Neuronal stem cell (in vitro differentiated cells): ENCODE data around the gene TSHZ2.
"Not testable (repeated sequence)": the region's sequence is repeated elsewhere in the genome, so short reads cannot be mapped to it uniquely, and the experiment has no call there.

Experiments used
- DNase-seq: peaks from one replicate; pipeline ENCODE4 v3.0.0-alpha.2; 2013; ENCODE audit warnings: low spot score
- H2AFZ ChIP-seq: one replicate; pipeline ENCODE4 v1.6.1; 2013; ENCODE audit warnings: mild to moderate bottlenecking, low read length, inconsistent platforms
- H2AK5ac ChIP-seq: 2 replicates; pipeline ENCODE4 v1.6.1; 2013; ENCODE audit warnings: low read depth, mild to moderate bottlenecking, inconsistent platforms, low read length, moderate library complexity, mixed read lengths
- H2BK120ac ChIP-seq: 2 replicates; pipeline ENCODE4 v1.6.1; 2013; ENCODE audit warnings: low read depth, mild to moderate bottlenecking, inconsistent platforms, low read length, moderate library complexity, mixed read lengths
- H2BK12ac ChIP-seq: one replicate; pipeline ENCODE4 v1.6.1; 2013; ENCODE audit warnings: low read length, inconsistent platforms
- H2BK15ac ChIP-seq: 2 replicates; pipeline ENCODE4 v1.6.1; 2013; ENCODE audit warnings: mild to moderate bottlenecking, low read length, inconsistent platforms, mixed read lengths
- H2BK5ac ChIP-seq: one replicate; pipeline ENCODE4 v1.6.1; 2013; ENCODE audit warnings: inconsistent platforms, mild to moderate bottlenecking, low read length, moderate library complexity
- H3K14ac ChIP-seq: one replicate; pipeline ENCODE4 v1.6.1; 2013; ENCODE audit warnings: low read length, inconsistent platforms
- H3K18ac ChIP-seq: 2 replicates; pipeline ENCODE4 v1.6.1; 2013; ENCODE audit warnings: low read length, inconsistent platforms
- H3K23ac ChIP-seq: 2 replicates; pipeline ENCODE4 v1.6.1; 2013; ENCODE audit warnings: low read depth, mild to moderate bottlenecking, mixed read lengths, low read length, inconsistent platforms; ENCODE audit not compliant: poor library complexity
- H3K27ac ChIP-seq: replicated peaks from 3 replicates; pipeline ENCODE4 v1.5.1; 2013; ENCODE audit warnings: low read length, inconsistent platforms
- H3K27me3 ChIP-seq, 3 experiments: 2 replicates each; pipeline ENCODE4 v1.6.1; 2013; ENCODE audit warnings: low read length in 3 of 3, mild to moderate bottlenecking in 2 of 3, inconsistent platforms in 1 of 3, low read depth in 1 of 3, mixed read lengths in 1 of 3, moderate library complexity in 1 of 3; ENCODE audit not compliant: control insufficient read depth in 3 of 3, insufficient read depth in 3 of 3
- H3K36me3 ChIP-seq, 2 donors: replicated peaks in 1 of 2; 2 replicates each; pipeline ENCODE4 v1.6.1; 2013; ENCODE audit warnings: low read length in 2 of 2; ENCODE audit not compliant: control insufficient read depth in 2 of 2, insufficient read depth in 2 of 2
- H3K4ac ChIP-seq: 2 replicates; pipeline ENCODE4 v1.6.1; 2013; ENCODE audit warnings: inconsistent platforms, mild to moderate bottlenecking, low read length, moderate library complexity
- H3K4me1 ChIP-seq, 2 donors: 1 replicate in 1 of 2; 2 replicates in 1 of 2; pipeline ENCODE4 v1.6.1; 2013; ENCODE audit warnings: low read length in 2 of 2, low read depth in 1 of 2; ENCODE audit not compliant: control insufficient read depth in 2 of 2, insufficient read depth in 1 of 2
- H3K4me2 ChIP-seq: one replicate; pipeline ENCODE4 v1.6.1; 2013; ENCODE audit warnings: mild to moderate bottlenecking, low read length, inconsistent platforms; ENCODE audit not compliant: insufficient read depth, poor library complexity, severe bottlenecking
- H3K4me3 ChIP-seq, 2 donors: 2 replicates each; pipeline ENCODE4 v1.5.1; 2013; ENCODE audit warnings: low read length in 2 of 2, mild to moderate bottlenecking in 2 of 2, inconsistent platforms in 1 of 2, moderate library complexity in 1 of 2
- H3K79me1 ChIP-seq: one replicate; pipeline ENCODE4 v1.6.1; 2013; ENCODE audit warnings: low read depth, mild to moderate bottlenecking, inconsistent platforms, low read length, moderate library complexity
- H3K9ac ChIP-seq: one replicate; pipeline ENCODE4 v1.6.1; 2013; ENCODE audit warnings: mild to moderate bottlenecking, low read depth, low read length, inconsistent platforms; ENCODE audit not compliant: poor library complexity
- H3K9me3 ChIP-seq, 2 donors: replicated peaks in 1 of 2; 2 replicates each; pipeline versions ENCODE3 to v1.6.1; 2013; ENCODE audit warnings: low read length in 2 of 2, mild to moderate bottlenecking in 2 of 2, inconsistent platforms in 1 of 2, low read depth in 1 of 2, mixed read lengths in 1 of 2, moderate library complexity in 1 of 2; ENCODE audit not compliant: control insufficient read depth in 2 of 2, insufficient read depth in 1 of 2
- H4K8ac ChIP-seq: one replicate; pipeline ENCODE4 v1.6.1; 2013; ENCODE audit warnings: low read depth, mild to moderate bottlenecking, inconsistent platforms, low read length, moderate library complexity
- H4K91ac ChIP-seq: one replicate; pipeline ENCODE4 v1.6.1; 2013; ENCODE audit warnings: low read length, low read depth, mild to moderate bottlenecking, inconsistent platforms; ENCODE audit not compliant: poor library complexity
- WGBS, 2 donors: extraction: QIAGEN DNeasy Blood & Tissue Kit; methylation state at CpG; one replicate each; pipeline ENCODE4 v1.1.7; 2013; ENCODE audit warnings: missing lambda C conversion rate in 2 of 2, mixed read lengths in 1 of 2; ENCODE audit not compliant: insufficient read length in 2 of 2, insufficient replicate concordance in 1 of 2; ENCODE audit errors: extremely low coverage in 2 of 2; 5-methylcytosine and 5-hydroxymethylcytosine counted together

TSHZ2 gene

DNA sequence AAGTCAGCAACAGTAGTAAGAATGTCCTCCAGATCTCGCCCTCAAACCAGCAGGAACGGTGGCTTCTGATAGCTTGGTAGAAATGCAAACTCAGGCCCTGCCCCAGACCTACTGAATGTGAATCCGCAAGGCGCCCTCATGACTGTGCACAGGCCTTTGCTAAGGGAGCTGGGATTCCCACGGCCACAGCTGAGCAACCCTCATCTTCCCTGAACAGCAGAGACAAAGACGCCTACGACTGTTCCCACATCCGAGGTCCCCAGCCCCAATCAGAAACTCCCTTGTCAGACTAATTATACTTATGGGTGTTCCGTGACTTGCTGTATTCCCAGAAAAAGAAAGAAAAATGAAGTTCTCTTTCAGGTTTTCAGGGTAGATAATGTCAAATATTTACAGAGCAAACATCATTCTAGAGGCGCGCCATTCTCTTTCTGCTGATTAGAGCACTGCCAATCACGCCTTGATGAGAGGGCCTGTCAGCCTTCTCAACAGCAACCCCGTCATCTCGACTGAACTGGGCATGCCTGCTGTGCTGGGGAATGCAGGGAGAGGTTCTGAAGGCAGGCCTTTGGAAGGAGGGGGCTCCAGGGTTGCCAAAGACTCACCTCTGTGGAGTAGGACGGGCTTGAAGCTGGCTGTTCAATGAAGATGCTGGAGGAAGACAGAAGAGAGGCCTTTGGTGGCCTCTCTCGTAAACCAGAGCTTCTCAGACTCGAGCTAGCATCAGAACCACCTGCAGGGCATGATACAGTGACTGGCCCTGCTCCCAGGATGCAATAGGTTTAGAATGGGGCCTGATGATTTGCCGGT is 541.5 kb downstream of the TSHZ2 start:
- H2AK5ac ChIP-seq: no peak overlapping the region
- H4K8ac ChIP-seq: no peak overlapping the region
- H3K9ac ChIP-seq: no peak overlapping the region
- peaks cover 0 to 7% of the 10 kb centered on the region in 2 donors for H3K9me3 ChIP-seq
- H2BK12ac ChIP-seq: peak overlapping the region; percentile 8
- peak overlapping the region; percentile 14 for H2BK5ac ChIP-seq
- no peak overlapping the region for H2BK15ac ChIP-seq
- peaks cover 4% of the 10 kb centered on the region for H3K79me1 ChIP-seq
- H3K14ac ChIP-seq: no peak overlapping the region
- no peak overlapping the region for H3K4ac ChIP-seq
- peak overlapping the region; percentile 84 for H2AFZ ChIP-seq
- no peaks in the 10 kb centered on the region for H3K27me3 ChIP-seq
- peaks cover 0 to 5% of the 10 kb centered on the region in 2 donors for H3K4me1 ChIP-seq
- no peak overlapping the region for H3K27ac ChIP-seq
- H2BK120ac ChIP-seq: no peak overlapping the region
- H4K91ac ChIP-seq: no peak overlapping the region
- no CpG with 5 or more reads among the region's 18 CpGs for WGBS, 2 donors
- no peak overlapping the region for H3K23ac ChIP-seq
- DNase-seq: no peak
- H3K36me3 ChIP-seq: no peaks in the 10 kb centered on the region
- H3K4me2 ChIP-seq: no peak overlapping the region
- peak overlapping the region; percentile 46 for H3K18ac ChIP-seq
- H3K4me3 ChIP-seq: no peak overlapping the region

DNA sequence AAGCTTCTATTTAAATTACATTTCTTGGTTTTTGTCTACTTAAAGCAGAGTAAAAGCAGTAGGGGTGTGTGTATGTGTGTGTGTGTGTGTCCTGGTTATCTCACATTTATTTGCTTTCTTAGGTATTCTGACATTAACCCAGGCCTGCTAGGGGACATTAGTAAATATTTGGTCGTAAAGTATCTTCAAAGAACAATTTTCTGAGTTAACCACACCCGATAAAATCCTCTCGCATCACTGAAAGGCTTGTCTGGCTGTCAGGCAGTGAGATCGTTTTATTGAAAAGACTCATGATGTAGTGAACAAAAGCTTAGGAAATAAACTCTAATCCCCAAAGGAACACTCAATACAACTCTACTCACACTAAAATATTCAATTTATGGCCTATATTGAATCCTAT is 543.6 kb downstream of the TSHZ2 start:
- no peaks in the 10 kb centered on the region for H3K36me3 ChIP-seq
- no peak overlapping the region for H2AFZ ChIP-seq
- no peak overlapping the region for H3K4ac ChIP-seq
- no peak overlapping the region for H4K91ac ChIP-seq
- H3K27ac ChIP-seq: no peak overlapping the region
- peaks cover 0 to 5% of the 10 kb centered on the region in 2 donors for H3K4me1 ChIP-seq
- H3K4me2 ChIP-seq: no peak overlapping the region
- H2BK12ac ChIP-seq: no peak overlapping the region
- H2BK5ac ChIP-seq: no peak overlapping the region
- H3K9ac ChIP-seq: no peak overlapping the region
- H3K23ac ChIP-seq: no peak overlapping the region
- no peak overlapping the region for H4K8ac ChIP-seq
- H3K9me3 ChIP-seq: peaks cover 0 to 1% of the 10 kb centered on the region in 2 donors
- no peak overlapping the region for H2BK120ac ChIP-seq
- no peak overlapping the region for H3K18ac ChIP-seq
- no peak overlapping the region for H2BK15ac ChIP-seq
- no peak overlapping the region for H3K14ac ChIP-seq
- WGBS, 2 donors: no CpG with 5 or more reads among the region's 4 CpGs
- no peak overlapping the region for H3K4me3 ChIP-seq
- H3K27me3 ChIP-seq: no peaks in the 10 kb centered on the region
- DNase-seq: no peak
- H3K79me1 ChIP-seq: peaks cover 2% of the 10 kb centered on the region
- H2AK5ac ChIP-seq: no peak overlapping the region

DNA sequence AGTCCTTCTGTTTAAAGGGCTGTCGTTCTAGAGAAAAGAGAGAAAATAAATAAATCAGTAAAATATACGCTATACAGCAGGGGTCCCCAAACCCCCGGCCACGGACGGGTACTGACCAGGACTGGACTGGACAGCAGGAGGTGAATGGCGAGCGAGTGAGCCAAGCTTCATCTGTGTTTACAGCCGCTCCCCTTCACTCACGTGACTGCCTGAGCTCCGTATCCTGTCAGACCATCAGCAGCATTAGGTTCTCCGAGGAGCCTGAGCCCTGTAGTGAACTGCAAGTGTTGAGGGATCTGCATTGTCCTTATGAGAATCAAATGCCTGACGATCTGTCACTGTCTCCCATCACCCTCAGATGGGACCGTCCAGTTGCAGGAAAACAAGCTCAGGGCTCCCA is 545.0 kb downstream of the TSHZ2 start:
- Histone ChIP-seq H3K4ac (no peak overlapping the region), H3K18ac (peak overlapping the region; percentile 35), H3K9ac (peak overlapping the region; percentile 50), H3K27ac (no peak overlapping the region), H3K4me3 (no peak overlapping the region), H2BK5ac (no peak overlapping the region), H2AFZ (no peak overlapping the region), H3K79me1 (no peaks in the 10 kb centered on the region), H4K91ac (no peak overlapping the region), H3K36me3 (no peaks in the 10 kb centered on the region), H2BK12ac (no peak overlapping the region), H3K23ac (no peak overlapping the region), H2BK15ac (no peak overlapping the region), H3K27me3 (no peaks in the 10 kb centered on the region), H2BK120ac (no peak overlapping the region), H3K4me1 (peaks cover 0 to 5% of the 10 kb centered on the region in 2 donors), H4K8ac (no peak overlapping the region), H3K4me2 (no peak overlapping the region), H3K9me3 (no peaks in the 10 kb centered on the region), H3K14ac (no peak overlapping the region), H2AK5ac (no peak overlapping the region)
- no CpG with 5 or more reads among the region's 13 CpGs for WGBS, 2 donors
- no peak for DNase-seq

DNA sequence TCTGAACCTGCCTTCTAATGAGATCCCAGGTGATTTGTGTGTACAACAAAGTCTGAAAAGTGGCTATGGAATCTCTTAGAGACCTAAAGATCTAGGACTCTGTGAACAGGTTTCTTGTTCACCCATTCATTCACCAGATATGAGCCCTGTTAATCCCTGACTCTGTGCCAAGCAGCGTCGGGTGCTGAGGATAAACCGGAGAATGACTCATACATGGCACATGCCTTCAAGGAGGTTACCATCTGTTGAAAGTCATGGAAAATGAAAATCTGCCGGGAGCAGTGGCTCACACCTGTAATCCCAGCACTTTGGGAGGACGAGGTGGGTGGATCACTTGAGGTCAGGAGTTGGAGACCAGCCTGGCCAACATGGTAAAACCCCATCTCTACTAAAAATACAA is 549.3 kb downstream of the TSHZ2 start:
- H3K9ac ChIP-seq, H2BK15ac ChIP-seq, H2AK5ac ChIP-seq, H4K91ac ChIP-seq, H3K4me3 ChIP-seq, H3K27ac ChIP-seq, H3K27me3 ChIP-seq, H2BK5ac ChIP-seq, DNase-seq, H2BK12ac ChIP-seq, H3K36me3 ChIP-seq, H3K79me1 ChIP-seq, H2AFZ ChIP-seq, H3K4me2 ChIP-seq, H4K8ac ChIP-seq, H3K9me3 ChIP-seq, H3K23ac ChIP-seq, H3K4ac ChIP-seq, H3K18ac ChIP-seq, H3K4me1 ChIP-seq, H2BK120ac ChIP-seq, H3K14ac ChIP-seq: not testable (repeated sequence)
- WGBS, 2 donors: no CpG with 5 or more reads among the region's 5 CpGs
